Camera-type eye (tissue), 1 donor: Measurements from ENCODE around the gene RMND5B. TPM values are rescaled to one million over a fixed set of nuclear protein-coding genes. Genes with fewer than 3 reads are reported as not detected.

Source experiments
- total RNA-seq: library from RNA; depleted of rRNA; stranded (reverse); fragments of >200 nt; gene quantifications from one replicate; pipeline ENCODE4 v1.2.3, GENCODE V29; 2014

The RMND5B gene, protein sequence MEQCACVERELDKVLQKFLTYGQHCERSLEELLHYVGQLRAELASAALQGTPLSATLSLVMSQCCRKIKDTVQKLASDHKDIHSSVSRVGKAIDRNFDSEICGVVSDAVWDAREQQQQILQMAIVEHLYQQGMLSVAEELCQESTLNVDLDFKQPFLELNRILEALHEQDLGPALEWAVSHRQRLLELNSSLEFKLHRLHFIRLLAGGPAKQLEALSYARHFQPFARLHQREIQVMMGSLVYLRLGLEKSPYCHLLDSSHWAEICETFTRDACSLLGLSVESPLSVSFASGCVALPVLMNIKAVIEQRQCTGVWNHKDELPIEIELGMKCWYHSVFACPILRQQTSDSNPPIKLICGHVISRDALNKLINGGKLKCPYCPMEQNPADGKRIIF
- total RNA-seq = 34.6 TPM

DNA sequence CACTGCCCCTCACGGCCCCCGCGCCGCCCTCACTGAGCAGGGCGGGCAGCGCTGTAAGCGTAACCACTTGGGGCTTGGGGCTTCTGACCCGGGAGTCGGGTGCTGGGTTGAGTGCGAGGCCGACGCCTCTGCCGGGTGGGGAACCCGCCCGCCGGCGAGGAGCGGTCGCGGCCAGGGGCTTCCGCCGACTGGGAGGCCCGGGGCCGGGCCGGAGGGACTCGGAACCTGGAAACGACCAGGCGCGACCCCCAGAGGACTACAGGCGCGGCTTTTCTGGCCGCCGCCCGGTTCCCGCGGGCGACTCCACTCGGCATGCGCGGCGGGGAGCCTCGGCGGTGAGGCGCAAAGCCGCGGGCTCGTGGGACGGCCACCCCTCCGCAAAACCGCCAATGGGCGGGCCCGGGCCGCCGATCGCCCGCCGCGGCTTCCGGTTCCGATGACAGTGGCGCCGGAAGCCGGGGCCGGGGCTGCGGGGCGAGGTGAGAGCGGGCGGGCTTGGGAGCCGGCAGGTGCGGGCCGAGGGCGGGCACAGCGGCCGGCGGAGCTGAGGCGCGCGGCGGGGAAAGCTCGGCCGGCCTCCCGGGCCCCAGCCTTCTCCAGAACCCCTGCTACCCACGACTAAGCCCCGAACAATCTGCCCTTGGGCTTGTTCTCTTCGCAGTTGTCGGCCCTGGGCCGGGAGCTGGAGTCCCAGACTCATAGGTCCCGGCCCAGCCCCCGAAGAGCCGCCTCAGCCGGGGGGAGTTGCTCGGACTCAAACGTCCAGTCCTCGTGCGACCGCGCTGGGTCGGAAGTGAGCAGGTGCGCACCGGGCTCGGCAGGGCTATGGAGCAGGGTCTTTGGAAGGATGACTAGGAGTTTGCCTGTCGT, at the start of gene RMND5B:
Gene RMND5B (plus strand): TSS at position 439 of the 870 bp plus-strand sequence. CDS start 7,106 bp downstream, outside the sequence.

DNA sequence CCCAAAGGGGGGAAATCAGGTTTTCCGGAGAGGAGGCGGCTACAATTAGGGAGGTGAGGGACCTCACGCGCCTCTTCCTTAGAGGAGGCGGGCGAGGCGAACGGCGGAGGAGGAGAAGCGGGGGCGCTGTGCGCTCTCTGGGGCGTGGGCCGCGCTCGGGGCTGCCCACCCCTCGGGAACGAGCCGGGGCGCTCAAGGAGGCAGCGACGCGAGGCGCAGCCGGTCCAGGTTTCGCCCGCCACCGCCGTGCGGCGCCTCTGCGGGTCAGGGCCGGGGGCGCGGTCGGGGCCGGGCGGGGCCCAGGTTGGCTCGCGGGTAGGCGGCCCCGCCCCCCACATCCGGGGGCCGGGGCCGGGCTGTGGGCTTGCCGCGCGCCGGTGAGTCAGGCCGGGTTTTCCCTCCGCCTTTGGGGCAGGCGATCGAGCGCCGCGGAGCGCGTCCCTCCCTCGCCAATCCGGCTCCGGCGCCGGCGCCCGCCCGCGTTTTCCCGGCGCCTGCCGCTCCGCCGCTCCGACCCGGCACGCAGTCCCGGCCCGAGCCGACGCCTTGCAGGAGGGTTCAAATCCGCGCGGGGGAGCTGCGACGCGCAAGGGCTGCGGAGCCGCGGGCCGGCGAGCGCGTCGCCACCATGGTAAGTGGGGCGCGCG, 17.6 kb upstream of the RMND5B start, which contains the start of gene N4BP3:
Gene N4BP3 (plus strand): TSS at position 392 of the 647 bp plus-strand sequence. CDS start 6,052 bp downstream, outside the sequence.

GRCh38 chr5:178153530-178154340, 22.9 kb downstream of the RMND5B start, which contains the start of gene NHP2:
TSS of gene NHP2 (minus strand) at chr5:178153885. CDS start at chr5:178153817, 68 bp downstream.

GRCh38 chr5:178187014-178187413, 56.2 kb downstream of the RMND5B start, which contains the start of gene GMCL2:
TSS of gene GMCL2 (minus strand) at chr5:178187371. CDS start at chr5:178187299, 72 bp downstream.

Other genes with a start within 250 kb of the RMND5B start
- gene PROP1, start 134.8 kb upstream of the RMND5B start, total RNA-seq = not detected
- gene N4BP3, start 17.5 kb upstream of the RMND5B start, total RNA-seq = 10.6 TPM
- 109 TPM for gene NHP2, start 22.9 kb downstream of the RMND5B start, total RNA-seq
- gene GMCL2, start 56.4 kb downstream of the RMND5B start, total RNA-seq = not detected
- 63.4 TPM for gene HNRNPAB, start 73.5 kb downstream of the RMND5B start, total RNA-seq
- gene PHYKPL, start 101.8 kb downstream of the RMND5B start, total RNA-seq = 46.6 TPM